PC-3 (cell line): ENCODE measurements around the gene DNAJB4. TPM values are rescaled to one million over a fixed set of nuclear protein-coding genes. Genes with fewer than 3 reads are reported as not detected.

ENCODE experiments used
- ATAC-seq: fragments of 200-7000 bp; cut with Tn5 transposase; 2 replicates; pipeline ENCODE4 v1.9.1; 2020; ENCODE audit warnings: mild to moderate bottlenecking, moderate library complexity
- BruUV-seq: library from RNA; stranded (reverse); fragments of 400-500 nt; replicated peaks from 2 replicates; lab custom pipeline; 2021; lab: Mats Ljungman, UMichigan
- CTCF ChIA-PET: fragments of 300-600 bp; sonication (Branson Sonifier 250); formaldehyde crosslinking; loops from one replicate; lab custom pipeline; 2022; ENCODE audit warnings: antibody characterized with exemption; lab: Charles Lee
- POLR2A ChIA-PET: fragments of 300-600 bp; sonication (Branson Sonifier 250); formaldehyde crosslinking; loops from one replicate; lab custom pipeline; 2022; ENCODE audit warnings: antibody characterized with exemption; ENCODE audit not compliant: unreplicated experiment; lab: Charles Lee
- DNase-seq: peaks from one replicate; pipeline ENCODE4 v3.0.0-alpha.2; 2015
- H2AFZ ChIP-seq: fragments of 300-600 bp; sonication (generic); 2 replicates; pipeline ENCODE4 v1.6.0; 2016; ENCODE audit warnings: antibody characterized with exemption, low read length
- H3F3A ChIP-seq: fragments of 300-600 bp; sonication (generic); one replicate; pipeline ENCODE4 v1.6.0; 2017; ENCODE audit warnings: antibody characterized with exemption, low read length, control low read depth, mild to moderate bottlenecking; ENCODE audit not compliant: unreplicated experiment
- H3K27ac ChIP-seq: fragments of 300-600 bp; sonication (generic); 2 replicates; pipeline ENCODE4 v1.5.1; 2016; ENCODE audit warnings: mild to moderate bottlenecking, low read length
- H3K27me3 ChIP-seq: fragments of 300-600 bp; sonication (generic); 2 replicates; pipeline ENCODE4 v1.6.1; 2016; ENCODE audit warnings: low read length, mixed read lengths
- H3K36me3 ChIP-seq: fragments of 300-600 bp; sonication (generic); 2 replicates; pipeline ENCODE4 v1.6.1; 2016; ENCODE audit warnings: low read depth, mixed run types, low read length, mixed read lengths
- H3K4me1 ChIP-seq: fragments of 300-600 bp; sonication (generic); 2 replicates; pipeline ENCODE4 v1.5.1; 2016; ENCODE audit warnings: low read length; ENCODE audit not compliant: insufficient read depth
- H3K4me2 ChIP-seq: fragments of 300-600 bp; sonication (generic); 2 replicates; pipeline ENCODE4 v1.6.0; 2016; ENCODE audit warnings: low read length
- H3K4me3 ChIP-seq: fragments of 300-600 bp; sonication (generic); 2 replicates; pipeline ENCODE4 v1.5.1; 2016; ENCODE audit warnings: mild to moderate bottlenecking, low read length, mixed read lengths
- H3K79me2 ChIP-seq: fragments of 300-600 bp; sonication (generic); 2 replicates; pipeline ENCODE4 v1.6.1; 2017; ENCODE audit warnings: low read length, mixed read lengths
- H3K9ac ChIP-seq: fragments of 300-600 bp; sonication (generic); 2 replicates; pipeline ENCODE4 v1.6.0; 2016; ENCODE audit warnings: mild to moderate bottlenecking, low read length
- H3K9me2 ChIP-seq: fragments of 300-600 bp; sonication (generic); replicated peaks from 2 replicates; pipeline ENCODE4 v1.6.1; 2016; ENCODE audit warnings: mixed run types, low read length, mixed read lengths
- H3K9me3 ChIP-seq: fragments of 300-600 bp; sonication (generic); 2 replicates; pipeline ENCODE4 v1.6.1; 2016; ENCODE audit warnings: low read length, mixed read lengths
- H4K20me1 ChIP-seq: fragments of 300-600 bp; sonication (generic); 2 replicates; pipeline ENCODE4 v1.6.1; 2016; ENCODE audit warnings: low read length, mixed read lengths
- CTCF ChIP-seq: fragments of 300-600 bp; sonication (generic); conservative IDR thresholded peaks from 2 replicates; pipeline ENCODE4 v1.5.1; 2017; ENCODE audit warnings: antibody characterized with exemption, low read depth, mild to moderate bottlenecking, low read length
- EZH2 ChIP-seq: fragments of 300-600 bp; sonication (generic); IDR thresholded peaks from one replicate; pipeline ENCODE4 v1.6.1; 2017; ENCODE audit warnings: antibody characterized with exemption, mild to moderate bottlenecking, low read length; ENCODE audit not compliant: unreplicated experiment
- EZH2phosphoT487 ChIP-seq: fragments of 300-600 bp; sonication (generic); IDR thresholded peaks from 2 replicates; pipeline ENCODE4 v1.6.1; 2018; ENCODE audit warnings: mild to moderate bottlenecking, antibody characterized with exemption, low read length, borderline replicate concordance
- intact Hi-C: fragments of 100-400 bp; cut with micrococcal nuclease; formaldehyde crosslinking; loops from 2 replicates; pipeline ENCODE4 v1.9.0; 2023
- total RNA-seq: library from RNA; depleted of rRNA; stranded (reverse); fragments of >200 nt; gene quantifications from 2 replicates; pipeline ENCODE4 v1.2.3, GENCODE V29; 2014

The DNAJB4 gene
- total RNA-seq, 1 experiment from 2014 or later: 4.5 TPM

- intact Hi-C loops: no loop called here
- BruUV-seq: no TSS peak
- CTCF ChIA-PET: no interaction called here
These were observed 43.7 kb downstream of the DNAJB4 start for GRCh38 chr1:78048446-78048845.

GRCh38 chr1:78049396-78049795, 44.7 kb downstream of the DNAJB4 start:
- H3K4me3 ChIP-seq: no peak overlapping the region
- no peaks in the 10 kb centered on the region for H3K27me3 ChIP-seq
- no peaks in the 10 kb centered on the region for H3F3A ChIP-seq
- no peaks in the 10 kb centered on the region for H3K9me2 ChIP-seq
- TF ChIP-seq EZH2: no peak
- no peak for TF ChIP-seq EZH2phosphoT487
- no peak for TF ChIP-seq CTCF
- no peaks in the 10 kb centered on the region for H4K20me1 ChIP-seq
- ATAC-seq (no peak), DNase-seq (no peak)
- ChIA-PET POLR2A (no interaction called here), CTCF (no interaction called here)
- no peak overlapping the region for H3K4me2 ChIP-seq
- H3K9me3 ChIP-seq: no peaks in the 10 kb centered on the region
- no peaks in the 10 kb centered on the region for H3K79me2 ChIP-seq
- H3K36me3 ChIP-seq: no peaks in the 10 kb centered on the region
- no peak overlapping the region for H3K9ac ChIP-seq
- H3K27ac ChIP-seq: no peak overlapping the region
- BruUV-seq: no TSS peak
- H3K4me1 ChIP-seq: no peaks in the 10 kb centered on the region
- intact Hi-C loops: no loop called here
- H2AFZ ChIP-seq: no peak overlapping the region

More at GRCh38 chr1:78048446-78048845, 43.7 kb downstream of the DNAJB4 start:
- Histone ChIP-seq H3K9ac (no peak overlapping the region), H3K27me3 (no peaks in the 10 kb centered on the region), H3K9me2 (no peaks in the 10 kb centered on the region), H3K9me3 (no peaks in the 10 kb centered on the region), H3K4me3 (no peak overlapping the region), H3K79me2 (no peaks in the 10 kb centered on the region), H3K4me1 (no peaks in the 10 kb centered on the region), H4K20me1 (no peaks in the 10 kb centered on the region), H3K27ac (no peak overlapping the region), H3K36me3 (no peaks in the 10 kb centered on the region), H3K4me2 (no peak overlapping the region), H3F3A (no peaks in the 10 kb centered on the region), H2AFZ (no peak overlapping the region)
- DNase-seq (no peak), ATAC-seq (no peak)
- TF ChIP-seq CTCF: no peak
- TF ChIP-seq EZH2phosphoT487: no peak
- no peak for TF ChIP-seq EZH2
- POLR2A ChIA-PET: no interaction called here

GRCh38 chr1:78051005-78051404, 46.3 kb downstream of the DNAJB4 start:
- no peak for ATAC-seq
- Histone ChIP-seq H2AFZ (no peak overlapping the region), H3K36me3 (no peaks in the 10 kb centered on the region), H3K9me2 (no peaks in the 10 kb centered on the region), H3K79me2 (no peaks in the 10 kb centered on the region), H3K4me1 (no peaks in the 10 kb centered on the region), H3K4me2 (no peak overlapping the region), H3K27ac (no peak overlapping the region), H4K20me1 (no peaks in the 10 kb centered on the region), H3K4me3 (no peak overlapping the region), H3F3A (no peaks in the 10 kb centered on the region), H3K9ac (no peak overlapping the region), H3K9me3 (no peaks in the 10 kb centered on the region), H3K27me3 (no peaks in the 10 kb centered on the region)
- ChIA-PET CTCF (no interaction called here), POLR2A (no interaction called here)
- intact Hi-C loops: no loop called here
- TF ChIP-seq CTCF (no peak), EZH2 (no peak), EZH2phosphoT487 (no peak)
- DNase-seq: no peak
- BruUV-seq: no TSS peak
